GM19455 (cell line): ENCODE results near the gene ERICH3.
A peak's percentile ranks its signal among the peaks of the same experiment; 100 is the strongest.

Experiments used
- ATAC-seq: cut with Tn5 transposase; IDR thresholded peaks from one replicate; pipeline ENCODE4 v1.9.1; 2021; ENCODE audit not compliant: unreplicated experiment

Gene ERICH3

DNA sequence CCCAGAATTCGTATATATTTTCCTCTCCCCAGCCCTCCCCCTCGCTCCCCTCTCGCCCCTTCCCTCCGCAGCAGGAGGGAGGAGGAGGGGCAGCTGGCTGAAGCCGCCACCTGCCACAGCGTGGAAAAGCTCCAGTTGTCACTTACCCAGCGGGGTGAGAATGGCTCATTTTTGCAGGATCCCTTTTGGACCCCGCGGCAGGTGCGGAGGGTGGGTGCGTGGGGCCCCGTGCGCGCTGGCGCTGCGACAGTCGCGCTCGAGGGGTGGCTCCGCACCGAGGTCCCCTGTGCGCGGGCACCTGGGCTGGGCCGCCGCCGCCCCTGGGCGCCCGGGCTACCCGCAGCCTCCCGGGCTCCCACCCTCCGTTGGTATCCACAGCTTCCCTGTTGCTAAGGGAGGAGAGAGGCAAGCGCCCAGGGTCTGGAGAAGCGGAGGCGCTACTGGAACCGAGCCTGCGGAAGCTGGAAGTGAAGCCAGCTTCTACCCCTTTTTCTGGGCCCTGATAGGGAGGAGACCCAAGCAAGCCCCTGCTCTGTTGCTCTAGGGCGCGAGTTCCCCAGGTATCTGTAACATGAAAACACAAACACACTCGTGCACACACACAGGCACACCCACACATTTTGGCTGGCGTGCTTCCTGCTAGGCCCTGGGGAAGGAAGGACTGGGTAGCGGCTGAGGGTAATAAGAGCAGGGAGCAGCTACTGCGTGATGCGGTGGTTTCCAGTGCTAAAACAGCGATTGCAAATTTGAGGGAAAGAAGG is at the start of gene ERICH3:
TSS of gene ERICH3 (minus strand) at position 442 of the 761 bp plus-strand sequence. CDS start at position 169, 273 bp downstream.
- peak; percentile 54 for ATAC-seq

DNA sequence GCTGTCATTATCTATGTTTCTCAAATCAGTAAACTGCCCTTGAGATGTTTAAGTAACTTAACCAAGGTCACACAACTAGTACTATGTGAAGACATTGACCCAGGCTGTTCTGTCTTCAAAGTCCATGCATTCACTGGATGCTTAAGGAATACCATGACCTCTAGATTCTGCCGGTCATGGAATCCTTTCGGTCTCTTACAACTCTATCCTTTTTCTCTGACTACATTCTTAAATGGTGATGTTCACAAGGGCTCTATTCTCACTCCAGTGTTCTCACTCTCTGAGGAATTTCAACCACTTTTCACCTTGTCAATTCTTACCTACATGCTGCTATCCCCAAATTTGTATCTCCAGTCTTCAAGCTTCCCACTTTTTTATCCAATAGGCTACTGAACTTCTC is 44.0 kb upstream of the ERICH3 start:
- no peak for ATAC-seq

DNA sequence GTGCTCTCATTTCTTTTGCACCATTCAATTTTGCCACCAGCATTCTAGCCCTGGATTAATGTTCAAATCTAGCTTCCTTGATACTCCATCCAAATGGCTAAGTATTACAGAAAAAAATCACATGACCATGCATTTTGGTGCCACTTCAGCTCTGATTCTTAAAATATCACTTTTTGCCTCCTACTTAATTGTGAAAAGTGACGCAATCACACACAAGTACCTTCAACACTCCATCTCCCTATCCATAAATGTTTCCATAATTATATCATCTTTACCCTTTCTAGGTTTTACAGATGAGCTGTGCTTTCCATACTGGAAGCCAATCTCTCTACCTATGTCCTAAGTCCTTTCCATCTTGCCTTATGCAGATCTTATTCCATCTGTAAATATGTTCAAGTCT is 43.2 kb upstream of the ERICH3 start:
- ATAC-seq = no peak

GRCh38 chr1:74715806-74716205 is 42.2 kb upstream of the ERICH3 start:
- no peak for ATAC-seq

- ATAC-seq = no peak
Measured at GRCh38 chr1:74715236-74715502, 41.6 kb upstream of the ERICH3 start.

- peak; percentile 74 for ATAC-seq
Measured at GRCh38 chr1:74714429-74715235, 41.0 kb upstream of the ERICH3 start.

- ATAC-seq = no peak
Measured at GRCh38 chr1:74713849-74714248, 40.3 kb upstream of the ERICH3 start.

DNA sequence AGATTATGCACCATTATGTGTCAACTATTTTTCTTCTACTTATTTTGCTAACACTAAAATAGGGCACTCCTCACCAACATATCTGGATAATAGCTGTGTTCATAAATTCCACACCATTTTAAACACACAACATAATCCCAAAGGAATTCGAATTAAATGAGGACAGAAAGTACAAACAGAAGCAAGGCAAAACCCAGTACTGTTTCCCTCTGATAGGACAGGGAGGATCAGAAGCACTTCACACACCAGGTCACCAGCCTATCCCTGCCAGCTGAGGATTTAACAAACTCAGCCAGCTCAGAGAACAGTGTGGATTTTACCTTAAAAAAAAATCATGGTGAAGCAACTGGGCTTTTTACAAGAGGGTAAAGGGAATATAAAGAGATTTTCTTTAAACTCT is 39.3 kb upstream of the ERICH3 start:
- no peak for ATAC-seq

- no peak for ATAC-seq
Measured at GRCh38 chr1:74703386-74704182, 30.0 kb upstream of the ERICH3 start.

GRCh38 chr1:74699331-74699730 is 25.7 kb upstream of the ERICH3 start:
- ATAC-seq = no peak

DNA sequence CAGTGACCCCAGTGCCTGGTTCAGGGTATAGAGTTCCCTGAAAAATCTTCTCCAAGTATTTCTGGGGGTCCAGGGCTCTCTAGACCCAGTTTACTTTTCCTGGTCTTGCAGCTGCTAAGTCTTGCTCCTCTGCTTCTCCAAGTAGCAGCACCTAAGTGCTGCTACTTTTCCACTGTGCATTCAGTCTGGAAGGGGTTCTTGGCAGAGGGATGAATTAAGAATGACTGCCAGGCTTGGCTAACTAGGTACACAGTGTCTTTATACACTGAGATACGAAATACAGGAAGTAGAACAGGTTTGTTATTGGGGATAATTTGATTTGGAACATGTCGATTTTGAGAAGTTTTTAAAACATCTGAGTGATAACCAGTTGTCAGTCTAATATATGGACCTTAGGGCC is 24.2 kb upstream of the ERICH3 start:
- ATAC-seq = no peak

GRCh38 chr1:74693473-74693872 is 19.9 kb upstream of the ERICH3 start:
- no peak for ATAC-seq

DNA sequence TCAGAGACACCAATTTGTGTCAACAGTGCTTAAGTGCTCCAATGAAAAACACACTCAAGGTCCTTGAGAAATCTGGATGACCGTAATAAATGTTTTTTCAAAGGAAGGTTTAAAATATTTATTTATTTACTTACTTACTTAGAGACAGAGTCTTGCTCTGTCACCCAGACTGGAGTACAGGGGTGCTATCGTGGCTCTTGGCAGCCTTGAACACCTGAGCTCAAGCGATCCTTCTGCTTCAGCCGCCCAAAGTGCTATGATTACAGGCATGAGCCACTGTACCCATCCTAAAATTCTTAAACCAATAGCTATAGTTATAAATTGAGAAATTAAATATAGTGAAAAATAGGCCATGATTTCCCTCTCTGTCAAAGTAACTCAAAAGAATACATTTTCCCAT is 17.3 kb upstream of the ERICH3 start:
- no peak for ATAC-seq

DNA sequence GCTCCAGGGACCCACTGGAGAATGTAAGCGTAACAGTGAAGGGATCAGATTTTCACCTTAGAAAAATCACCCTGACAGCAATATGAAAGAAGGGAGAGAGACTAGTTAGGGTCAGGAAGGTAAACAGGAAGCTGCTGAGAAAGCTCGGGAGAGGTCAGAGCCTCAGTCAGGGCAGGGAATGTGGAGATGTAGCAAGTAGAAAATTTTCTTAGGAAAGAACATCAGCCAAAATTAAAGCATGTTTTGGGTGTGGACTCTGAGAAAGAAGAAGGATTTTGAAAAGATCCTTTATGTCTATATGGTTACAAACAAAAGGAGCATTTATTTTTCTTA is 16.7 kb upstream of the ERICH3 start:
- no peak for ATAC-seq

GRCh38 chr1:74689621-74690363 is 16.2 kb upstream of the ERICH3 start:
- ATAC-seq = peak; percentile 57

GRCh38 chr1:74686928-74687327 is 13.3 kb upstream of the ERICH3 start:
- no peak for ATAC-seq

- no peak for ATAC-seq
Measured at GRCh38 chr1:74684301-74684700, 10.7 kb upstream of the ERICH3 start.

DNA sequence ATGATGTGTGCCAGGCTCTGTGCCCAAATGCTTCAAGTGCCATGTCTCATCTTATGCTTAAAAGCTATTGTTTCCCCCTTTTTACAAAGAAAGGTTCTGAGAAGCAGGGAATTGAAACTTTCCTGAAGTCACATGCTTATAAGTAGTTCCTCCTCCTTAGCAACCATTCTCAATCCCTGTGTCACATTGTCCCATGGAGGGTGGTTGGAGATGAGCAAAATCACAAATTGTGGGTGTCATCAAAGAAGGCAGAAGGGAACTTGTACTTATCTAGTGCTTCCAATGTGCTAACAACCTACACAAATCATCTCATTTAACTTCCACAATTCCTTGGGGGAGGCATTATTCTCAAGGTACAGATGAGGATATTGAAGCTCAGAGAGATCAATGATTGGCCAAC is 10.1 kb upstream of the ERICH3 start:
- ATAC-seq = no peak

- no peak for ATAC-seq
Measured at GRCh38 chr1:74681851-74682250, 8.3 kb upstream of the ERICH3 start.

DNA sequence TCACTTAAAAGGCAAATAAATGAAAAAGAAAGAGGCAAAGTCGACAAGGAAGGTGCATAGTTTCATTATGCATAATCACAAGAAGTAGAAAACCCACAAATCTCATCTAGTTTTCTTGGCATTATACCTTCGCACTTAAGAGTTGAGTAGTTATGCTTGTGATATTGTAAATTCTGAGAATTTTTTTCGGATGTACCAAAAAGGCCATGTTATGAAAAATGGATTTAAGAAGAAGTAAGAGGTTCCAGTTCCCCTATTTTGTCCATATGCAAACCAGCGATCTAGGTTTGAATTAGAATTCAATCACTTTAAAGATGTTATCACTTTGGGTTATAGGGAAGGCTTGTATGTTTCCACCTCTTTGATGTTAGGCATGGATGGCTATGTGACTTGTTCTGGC is 7.9 kb upstream of the ERICH3 start:
- peak; percentile 86 for ATAC-seq

DNA sequence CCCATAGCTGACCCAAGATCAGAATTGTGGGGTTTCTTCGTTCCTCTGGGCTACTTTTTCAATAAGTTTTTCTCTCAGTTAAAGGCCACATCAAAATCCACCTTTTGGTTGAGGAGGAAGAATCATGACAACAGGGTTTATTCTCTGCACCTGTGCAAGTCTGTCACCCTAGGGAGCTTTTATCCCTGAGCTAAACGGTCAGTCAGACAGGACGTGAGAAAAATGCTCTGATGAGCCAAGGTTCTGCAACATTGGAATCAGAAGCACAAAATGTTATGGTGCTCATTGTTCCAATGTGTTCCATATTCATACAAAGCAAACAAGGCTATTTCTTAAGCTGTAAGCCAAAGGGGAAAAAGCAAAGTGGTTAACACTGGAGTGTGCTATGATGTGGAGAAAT is 7.4 kb upstream of the ERICH3 start:
- peak; percentile 39 for ATAC-seq
